GM12891 (cell line): ENCODE measurements around the gene SPARC.

ENCODE experiments used
- PAX5 ChIP-seq: IDR thresholded peaks from 2 replicates; pipeline ENCODE4 v1.6.1; 2011; ENCODE audit warnings: low read length, moderate library complexity, mild to moderate bottlenecking; ENCODE audit not compliant: insufficient read depth, severe bottlenecking
- POLR2A ChIP-seq: IDR thresholded peaks from 2 replicates; pipeline ENCODE4 v1.6.1; 2011; ENCODE audit warnings: low read depth, low read length, control low read depth
- POLR2AphosphoS5 ChIP-seq: IDR thresholded peaks from 2 replicates; pipeline ENCODE4 v1.6.1; 2011; ENCODE audit warnings: low read depth, low read length, control low read depth
- POU2F2 ChIP-seq: IDR thresholded peaks from 2 replicates; pipeline ENCODE4 v1.6.1; 2011; ENCODE audit warnings: low read depth, mild to moderate bottlenecking, control low read depth, low read length, moderate library complexity
- SPI1 ChIP-seq: IDR thresholded peaks from 2 replicates; pipeline ENCODE4 v1.6.1; 2011; ENCODE audit warnings: low read depth, low read length, control low read depth
- TAF1 ChIP-seq: IDR thresholded peaks from 2 replicates; pipeline ENCODE4 v1.6.1; 2011; ENCODE audit warnings: low read depth, low read length, control low read depth

GRCh38 chr5:151724360-151724759, 37.6 kb upstream of the SPARC start:
- no peak for TF ChIP-seq POLR2A
- TF ChIP-seq TAF1, result no peak
- no peak for TF ChIP-seq POLR2AphosphoS5
- TF ChIP-seq POU2F2, result no peak
- TF ChIP-seq PAX5, result no peak
- no peak for TF ChIP-seq SPI1
